NCI-H2227 (cell line): ENCODE measurements around the gene CPO.
A peak's percentile ranks its signal among the peaks of the same experiment; 100 is the strongest.
"Not testable (repeated sequence)": the region's sequence is repeated elsewhere in the genome, so short reads cannot be mapped to it uniquely, and the experiment has no call there.

Source experiments
- DNase-seq: peaks from one replicate; lab custom pipeline; 2025; ENCODE audit not compliant: unreplicated experiment; lab: John Stamatoyannopoulos, UW

The CPO gene, protein sequence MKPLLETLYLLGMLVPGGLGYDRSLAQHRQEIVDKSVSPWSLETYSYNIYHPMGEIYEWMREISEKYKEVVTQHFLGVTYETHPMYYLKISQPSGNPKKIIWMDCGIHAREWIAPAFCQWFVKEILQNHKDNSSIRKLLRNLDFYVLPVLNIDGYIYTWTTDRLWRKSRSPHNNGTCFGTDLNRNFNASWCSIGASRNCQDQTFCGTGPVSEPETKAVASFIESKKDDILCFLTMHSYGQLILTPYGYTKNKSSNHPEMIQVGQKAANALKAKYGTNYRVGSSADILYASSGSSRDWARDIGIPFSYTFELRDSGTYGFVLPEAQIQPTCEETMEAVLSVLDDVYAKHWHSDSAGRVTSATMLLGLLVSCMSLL

DNA sequence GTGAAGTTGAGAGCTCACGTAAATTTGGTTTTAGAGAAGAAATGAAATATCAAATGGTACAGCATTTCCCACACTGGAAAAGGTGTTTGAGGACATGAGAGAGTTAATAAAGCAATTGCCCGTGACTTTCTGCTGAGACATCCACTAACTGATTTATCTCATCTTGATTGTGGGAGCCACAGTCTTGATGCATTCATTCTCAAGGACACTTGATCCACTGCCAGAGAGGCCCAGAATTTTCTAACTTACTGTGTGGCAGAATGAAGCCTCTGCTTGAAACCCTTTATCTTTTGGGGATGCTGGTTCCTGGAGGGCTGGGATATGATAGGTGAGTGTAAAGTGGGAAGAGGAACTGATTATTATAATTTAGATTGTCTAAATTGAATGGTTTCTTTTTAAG lies at the start of gene CPO:
Gene CPO (plus strand): TSS at position 179 of the 400 bp plus-strand sequence. CDS start 82 bp downstream, at position 261.
- no peak for DNase-seq

DNA sequence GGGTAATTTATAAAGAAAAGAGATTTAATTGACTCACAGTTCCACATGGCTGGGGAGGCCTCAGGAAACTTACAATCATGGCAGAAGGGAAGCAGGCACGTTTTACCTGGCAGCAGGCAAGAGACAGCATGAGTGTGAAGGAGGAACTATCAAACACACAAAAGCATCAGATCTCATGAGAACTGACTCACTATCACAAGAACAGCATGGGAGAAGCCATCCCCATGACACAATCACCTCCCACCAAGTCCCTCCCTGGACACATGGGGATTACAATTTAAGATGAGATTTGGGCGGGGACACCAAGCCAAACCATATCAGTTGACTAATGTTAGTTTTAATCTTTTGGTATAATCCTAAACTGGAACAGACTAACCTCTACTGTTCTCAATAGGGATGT lies 49.1 kb upstream of the CPO start:
- DNase-seq, result no peak

DNA sequence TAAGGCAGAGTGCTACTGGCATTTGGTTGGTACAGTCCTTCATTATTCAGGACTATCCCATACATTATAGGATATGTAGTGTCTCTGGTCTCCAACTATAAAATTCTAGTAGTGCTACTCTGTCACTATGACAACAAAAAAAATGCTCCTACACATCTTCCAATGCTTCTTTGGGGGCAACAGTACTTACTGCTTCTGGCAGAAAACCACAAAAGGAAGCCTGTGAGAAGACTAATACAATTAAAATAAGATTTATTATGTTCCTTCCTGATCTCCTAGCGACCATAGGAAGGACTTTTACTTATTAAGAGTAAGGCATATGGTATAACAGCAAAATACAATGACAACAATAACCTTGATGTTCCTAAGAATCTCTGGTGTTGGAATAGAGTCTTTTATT lies 48.4 kb upstream of the CPO start:
- no peak for DNase-seq

DNA sequence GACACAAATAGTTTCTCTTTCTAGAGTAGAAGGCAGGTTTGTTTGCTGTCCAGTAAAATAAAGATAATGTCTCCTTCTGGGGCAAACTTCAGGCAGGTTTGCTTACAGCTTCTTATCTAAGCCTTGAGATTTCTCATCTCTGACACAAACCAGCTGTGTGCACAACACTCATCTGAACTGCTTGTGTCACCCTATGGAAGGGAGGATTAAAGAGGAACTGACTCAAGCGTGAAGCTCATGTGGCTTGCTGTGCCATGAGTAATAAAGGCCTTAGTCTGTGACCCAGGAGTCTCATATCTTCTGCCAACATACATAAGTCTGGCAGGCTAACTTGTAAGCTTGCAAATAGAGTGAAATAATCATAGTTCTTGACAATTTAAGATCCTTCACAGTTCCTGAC lies 24.2 kb upstream of the CPO start:
- DNase-seq, result no peak

DNA sequence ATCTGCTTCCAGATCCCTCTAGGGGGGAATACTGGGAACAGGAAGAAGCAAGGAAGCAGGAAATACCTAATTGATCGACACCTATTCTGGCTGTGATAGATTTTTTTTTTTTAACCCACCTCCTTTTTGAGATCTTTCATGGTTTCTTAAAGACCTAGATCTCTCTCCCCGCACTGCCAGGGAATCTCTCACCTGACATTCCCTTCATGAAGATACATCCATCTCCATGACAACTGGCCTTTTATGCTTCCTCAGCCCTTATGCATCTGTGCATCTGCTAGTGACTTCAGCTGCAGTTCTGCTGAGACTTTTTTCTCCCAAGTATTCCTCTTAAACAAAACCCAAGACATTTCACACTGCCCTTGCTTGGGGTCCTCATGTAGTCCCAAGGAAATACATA lies 21.1 kb upstream of the CPO start:
- DNase-seq, result peak; percentile 46

DNA sequence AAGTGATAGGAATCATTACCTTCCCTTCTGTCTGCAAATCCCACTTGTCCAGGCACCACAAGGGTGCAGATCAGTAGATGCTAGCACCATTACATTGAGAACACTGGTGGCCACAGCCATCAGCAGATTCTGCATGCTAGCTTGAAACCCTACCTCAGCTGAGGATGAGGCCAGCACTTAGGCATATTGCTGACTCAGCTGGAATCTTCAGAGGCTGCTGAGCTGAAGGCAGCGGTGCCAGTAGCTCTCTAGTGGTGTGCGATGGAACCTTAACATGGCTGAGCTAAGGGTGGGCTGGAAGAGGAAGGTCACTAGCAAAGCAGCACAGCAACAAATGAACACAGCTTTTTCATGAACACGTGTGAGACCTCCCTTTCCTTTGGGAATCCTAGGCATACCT lies 19.0 kb upstream of the CPO start:
- no peak for DNase-seq

DNA sequence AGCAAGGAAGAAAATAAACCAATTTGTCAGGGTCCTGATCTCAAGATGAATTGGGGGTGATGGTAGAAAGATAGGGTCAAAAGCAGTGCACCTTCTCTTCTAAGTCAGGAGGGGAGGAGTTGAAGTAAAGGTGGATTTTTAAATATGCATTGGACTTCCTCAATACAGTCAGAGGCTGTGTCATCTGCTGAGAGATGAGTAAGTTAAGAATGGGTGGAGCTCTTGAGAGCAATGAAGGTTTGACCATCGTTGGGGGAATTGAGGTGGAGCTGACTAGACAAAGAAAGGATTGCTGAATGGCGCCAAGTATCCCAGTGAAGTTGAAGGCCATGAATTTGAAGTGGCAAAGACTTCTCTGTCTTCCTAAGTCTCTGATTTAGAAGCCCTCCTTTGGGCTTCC lies 18.4 kb upstream of the CPO start:
- DNase-seq, result no peak

DNA sequence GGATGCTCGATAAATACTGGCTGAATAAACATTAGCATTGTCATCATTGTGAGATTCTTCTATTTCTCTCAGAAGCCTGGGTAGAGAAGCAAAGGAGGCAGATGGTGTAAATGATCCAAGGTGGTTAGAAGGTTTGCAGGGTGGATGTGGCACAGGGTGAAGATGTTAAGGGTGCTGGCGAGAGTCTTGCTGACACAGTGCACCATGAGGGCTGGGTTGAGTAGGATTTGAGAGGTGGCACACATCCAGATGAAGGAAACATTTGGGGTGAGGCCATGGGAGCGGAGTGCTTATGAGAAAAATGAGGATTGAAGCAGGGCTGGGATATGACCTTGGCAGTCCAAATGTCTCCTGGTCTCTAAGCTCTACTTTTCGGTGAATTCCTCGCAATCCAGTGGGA lies 17.8 kb upstream of the CPO start:
- DNase-seq, result no peak

DNA sequence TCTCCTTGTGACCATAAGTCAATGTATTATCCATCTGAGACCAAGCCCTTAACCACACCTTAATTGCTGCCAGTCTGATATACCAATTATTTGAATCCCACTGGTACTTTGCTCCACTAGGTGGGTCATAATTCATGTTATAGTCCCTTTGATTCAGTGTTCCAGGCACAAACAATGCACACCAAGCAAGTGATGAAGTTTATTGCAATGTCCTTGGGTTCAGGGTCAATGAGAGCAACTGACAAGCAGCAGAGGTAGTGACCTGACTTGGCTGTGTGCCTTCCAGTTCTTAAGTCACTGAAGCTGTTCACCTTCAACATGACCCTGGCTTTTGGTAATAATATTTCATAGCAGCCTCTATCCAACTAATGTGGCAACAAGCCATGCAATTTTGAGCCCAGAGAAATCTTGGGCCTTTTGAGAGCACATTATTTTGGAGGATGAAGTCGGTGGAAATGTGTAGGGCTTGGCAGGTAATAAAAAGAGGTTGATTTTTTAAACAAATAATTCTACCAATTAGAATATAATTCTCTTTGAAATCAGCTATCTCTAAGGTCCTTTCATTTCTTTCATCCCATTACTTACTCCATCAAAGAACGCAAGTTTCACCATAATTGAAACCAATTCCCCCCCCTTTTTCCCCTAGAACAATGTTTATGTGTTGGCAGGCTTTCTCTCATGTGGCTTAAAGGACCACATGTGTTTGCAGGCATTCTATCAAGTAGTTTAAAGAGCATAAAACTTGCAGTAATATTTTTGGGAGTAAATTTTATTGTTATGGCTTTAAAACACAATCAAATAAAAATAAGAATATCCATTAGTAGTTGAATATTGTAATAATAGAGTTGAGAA lies 3.1 kb upstream of the CPO start:
- DNase-seq, result no peak

DNA sequence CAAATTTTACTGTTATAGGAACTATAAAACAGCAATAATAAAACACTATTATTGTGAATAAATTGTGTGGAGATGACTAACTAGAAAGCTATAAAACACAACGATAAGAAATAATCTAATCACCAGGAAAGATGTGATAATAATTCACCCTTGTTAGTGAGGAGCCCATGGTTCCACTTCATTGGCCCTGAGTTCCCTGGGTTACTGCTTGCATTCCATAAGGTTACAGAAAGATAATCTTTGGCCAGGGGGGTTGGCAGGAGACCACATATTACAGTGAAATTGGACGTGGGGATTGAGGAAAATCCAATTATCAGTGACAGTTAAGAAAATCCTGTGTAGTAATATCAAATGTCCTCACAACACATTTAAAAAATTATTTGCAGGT lies 2.5 kb upstream of the CPO start:
- DNase-seq, result no peak

DNA sequence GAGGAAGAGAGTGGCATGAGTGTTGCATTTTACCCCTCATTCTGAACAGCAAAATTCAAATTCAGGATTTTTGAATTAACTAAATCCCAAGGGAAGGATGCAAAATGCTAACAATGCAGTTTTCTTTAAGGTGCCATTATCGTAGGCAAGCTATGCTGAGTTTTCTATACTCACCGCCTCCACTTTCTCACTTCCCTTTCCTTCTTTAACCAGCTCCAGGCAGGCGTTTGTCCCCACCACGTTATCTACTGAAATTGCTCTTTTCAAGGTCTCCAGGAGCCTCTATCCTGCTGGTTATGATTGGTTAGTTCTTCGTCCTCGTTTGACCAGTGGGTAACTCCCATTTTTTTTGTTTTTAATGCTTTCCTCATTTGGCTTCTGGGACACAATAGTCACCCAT lies 1.8 kb upstream of the CPO start:
- no peak for DNase-seq

DNA sequence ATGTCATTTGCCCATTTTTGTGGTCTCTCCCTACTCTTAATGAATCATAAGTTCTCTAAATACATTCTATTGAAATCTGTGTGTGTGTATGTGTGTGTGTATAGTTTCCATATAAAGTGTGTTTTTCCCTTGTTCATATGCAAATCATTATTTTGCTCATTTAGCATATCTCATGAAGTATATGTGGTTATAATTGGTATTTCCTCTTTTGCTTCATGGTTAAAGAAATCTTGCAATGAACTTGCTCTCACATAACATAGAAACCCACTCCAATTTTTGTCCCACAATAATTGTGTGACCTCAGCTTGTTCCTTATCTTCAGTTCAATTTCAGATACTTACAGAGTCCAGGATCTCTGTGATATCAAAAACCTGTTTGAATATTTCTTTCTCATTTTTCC lies 1.2 kb downstream of the CPO start:
- DNase-seq, result no peak

DNA sequence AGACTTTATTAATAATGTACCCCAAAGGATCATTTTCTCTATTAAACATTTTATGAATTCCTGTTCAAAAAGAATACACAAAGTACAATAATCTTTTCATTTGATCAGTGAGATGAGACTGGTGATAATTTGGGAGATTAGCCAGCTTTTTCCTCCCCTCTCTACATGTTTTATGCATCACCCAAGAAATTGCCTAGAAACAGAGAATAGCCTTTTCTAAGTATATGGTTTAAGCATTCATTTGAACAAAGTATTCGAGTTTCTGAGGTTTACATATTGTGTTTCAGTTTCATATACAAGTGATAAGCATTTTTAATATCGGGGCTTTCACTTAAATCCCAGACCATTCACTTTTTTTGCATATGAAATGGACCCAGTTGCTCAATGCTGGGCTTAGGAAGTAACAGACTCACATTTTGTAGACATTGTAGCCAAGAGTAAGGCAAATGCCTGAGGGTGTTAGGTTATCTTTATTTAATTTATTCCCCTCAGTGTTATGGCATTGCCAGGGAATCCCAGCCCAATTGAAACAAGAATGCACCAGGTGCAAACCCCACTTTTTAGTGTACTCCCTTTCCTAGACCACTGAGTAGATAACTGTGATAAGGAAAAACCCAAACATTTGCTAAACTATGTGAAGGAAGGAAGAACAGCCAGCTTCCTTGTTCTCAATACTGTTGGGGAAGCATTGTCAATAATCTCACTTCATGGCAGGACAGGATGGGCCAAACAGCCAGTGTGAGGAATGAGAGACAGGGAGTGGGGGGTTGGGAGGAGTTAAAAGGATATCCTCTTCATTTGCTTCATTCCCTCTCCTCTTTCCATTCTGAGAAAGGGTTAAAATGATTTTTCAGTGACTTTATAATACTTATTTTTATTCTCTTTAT lies 3.5 kb downstream of the CPO start:
- DNase-seq, result no peak

DNA sequence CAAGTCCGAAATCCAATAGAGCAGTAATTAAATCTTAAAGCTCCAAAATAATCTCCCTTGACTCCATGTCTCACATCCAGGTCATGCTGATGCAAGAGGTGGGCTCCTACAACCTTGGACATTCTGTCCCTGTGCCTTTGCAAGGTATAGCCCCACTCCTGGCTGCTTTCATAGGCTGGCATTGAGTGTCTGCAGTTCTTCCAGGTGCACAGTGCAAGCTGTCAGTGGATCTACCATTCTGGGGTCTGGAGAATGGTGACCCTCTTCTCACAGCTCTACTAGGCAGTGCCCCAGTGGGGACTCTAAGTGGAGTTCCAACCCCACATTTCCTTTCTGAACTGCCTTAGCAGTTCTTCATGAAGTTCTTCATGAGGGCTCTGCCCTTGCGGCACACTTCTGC lies 14.1 kb downstream of the CPO start:
- DNase-seq, result not testable (repeated sequence)

DNA sequence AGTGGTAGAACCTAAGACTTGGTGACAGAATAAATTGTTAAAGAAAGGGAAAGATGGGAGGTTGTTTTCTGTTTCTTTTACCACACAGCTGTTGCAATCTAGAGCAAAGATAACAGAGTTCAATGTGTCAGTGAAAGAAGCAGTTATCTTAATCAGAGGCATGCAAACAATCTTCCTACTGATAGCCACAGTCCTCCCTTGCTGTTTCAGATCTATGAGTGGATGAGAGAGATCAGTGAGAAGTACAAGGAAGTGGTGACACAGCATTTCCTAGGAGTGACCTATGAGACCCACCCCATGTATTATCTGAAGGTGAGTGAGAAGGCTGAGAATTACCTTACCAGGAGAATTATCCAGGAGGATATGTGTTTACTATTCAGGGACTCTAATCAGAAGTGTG lies 15.9 kb downstream of the CPO start:
- DNase-seq, result no peak

DNA sequence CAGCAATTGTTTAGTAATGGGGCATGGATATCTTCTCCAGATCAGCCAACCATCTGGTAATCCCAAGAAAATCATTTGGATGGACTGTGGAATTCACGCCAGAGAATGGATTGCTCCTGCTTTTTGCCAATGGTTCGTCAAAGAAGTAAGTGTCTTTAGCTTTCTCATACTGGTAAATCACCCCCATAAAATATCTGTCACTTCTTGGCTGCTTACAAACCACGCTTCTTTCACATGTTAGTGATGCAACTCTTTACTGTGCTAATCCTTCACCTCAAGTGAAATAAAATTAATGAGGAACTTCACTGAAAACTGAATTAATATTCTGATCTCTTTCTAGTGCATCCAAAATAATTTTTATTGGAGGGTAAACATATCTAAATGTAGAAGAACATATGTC lies 18.9 kb downstream of the CPO start:
- no peak for DNase-seq

DNA sequence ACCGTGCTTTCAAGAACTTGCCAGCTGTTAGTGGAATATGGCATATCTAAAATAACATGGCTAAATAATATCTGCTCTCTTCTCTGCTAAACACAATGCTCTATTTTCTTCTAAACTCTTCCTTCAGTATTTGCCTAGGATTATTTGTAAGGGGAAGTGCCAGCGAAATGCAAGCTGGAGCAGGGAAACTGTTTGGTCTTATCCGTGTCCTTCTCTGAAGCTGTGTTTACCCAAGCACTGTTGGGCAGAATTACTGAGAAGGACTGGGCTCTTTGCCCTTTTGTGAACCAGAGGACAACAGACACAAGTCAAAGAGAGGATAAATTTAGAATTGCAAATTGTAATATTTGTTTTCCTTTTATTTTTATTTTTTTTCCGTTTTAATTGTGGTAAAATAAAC lies 23.6 kb downstream of the CPO start:
- no peak for DNase-seq

DNA sequence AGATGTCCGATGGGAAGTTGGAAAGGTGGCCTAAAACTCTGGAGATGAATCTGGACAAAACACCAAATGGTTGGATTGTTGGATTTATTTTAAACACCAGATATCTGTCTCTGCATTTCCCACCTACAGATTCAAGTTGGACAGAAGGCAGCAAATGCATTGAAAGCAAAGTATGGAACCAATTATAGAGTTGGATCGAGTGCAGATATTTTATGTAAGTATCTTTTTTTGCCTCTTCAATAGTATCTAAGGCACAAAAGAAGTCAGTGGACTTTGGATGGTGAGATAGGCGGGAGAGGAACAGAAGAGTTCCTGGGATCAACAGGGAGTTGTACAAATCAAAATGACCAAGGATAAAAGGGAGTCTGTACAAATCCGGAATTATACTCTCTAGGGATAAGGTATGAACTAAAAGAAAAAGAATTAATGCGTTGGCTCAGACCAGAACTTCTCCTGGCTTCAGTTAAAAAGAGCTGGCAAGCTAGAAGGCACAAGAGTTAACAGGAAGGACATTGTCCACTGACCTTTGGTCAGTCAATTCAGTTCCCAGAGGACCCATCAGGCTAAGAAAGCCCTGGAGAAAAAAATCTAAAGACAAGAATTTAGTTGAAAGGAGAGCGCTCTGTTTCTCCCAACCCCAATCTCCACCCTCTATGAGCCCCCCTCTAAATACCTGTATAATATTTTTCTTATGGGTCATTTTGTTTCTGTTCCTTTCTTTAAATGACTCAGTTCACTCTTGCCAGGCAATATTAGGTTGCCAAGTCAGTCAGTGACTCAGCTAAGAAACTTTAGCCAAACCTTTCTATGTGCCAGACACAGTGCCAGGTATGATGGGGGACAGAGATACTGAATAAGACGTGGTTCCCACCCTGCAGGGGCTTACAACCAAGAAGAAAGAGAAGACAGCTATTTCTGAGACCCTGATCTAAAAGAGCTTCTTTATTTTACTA lies 29.1 kb downstream of the CPO start:
- DNase-seq, result no peak

DNA sequence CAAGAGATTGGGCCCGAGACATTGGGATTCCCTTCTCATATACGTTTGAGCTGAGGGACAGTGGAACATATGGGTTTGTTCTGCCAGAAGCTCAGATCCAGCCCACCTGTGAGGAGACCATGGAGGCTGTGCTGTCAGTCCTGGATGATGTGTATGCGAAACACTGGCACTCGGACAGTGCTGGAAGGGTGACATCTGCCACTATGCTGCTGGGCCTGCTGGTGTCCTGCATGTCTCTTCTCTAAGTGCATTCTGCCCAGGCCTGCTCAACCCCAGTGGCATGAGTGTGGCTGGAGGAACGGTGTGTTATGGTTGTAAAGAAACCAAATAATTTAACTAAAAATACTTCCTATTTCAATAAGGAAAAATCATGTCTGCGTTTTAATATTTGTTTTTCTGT lies 29.9 kb downstream of the CPO start:
- DNase-seq, result no peak

DNA sequence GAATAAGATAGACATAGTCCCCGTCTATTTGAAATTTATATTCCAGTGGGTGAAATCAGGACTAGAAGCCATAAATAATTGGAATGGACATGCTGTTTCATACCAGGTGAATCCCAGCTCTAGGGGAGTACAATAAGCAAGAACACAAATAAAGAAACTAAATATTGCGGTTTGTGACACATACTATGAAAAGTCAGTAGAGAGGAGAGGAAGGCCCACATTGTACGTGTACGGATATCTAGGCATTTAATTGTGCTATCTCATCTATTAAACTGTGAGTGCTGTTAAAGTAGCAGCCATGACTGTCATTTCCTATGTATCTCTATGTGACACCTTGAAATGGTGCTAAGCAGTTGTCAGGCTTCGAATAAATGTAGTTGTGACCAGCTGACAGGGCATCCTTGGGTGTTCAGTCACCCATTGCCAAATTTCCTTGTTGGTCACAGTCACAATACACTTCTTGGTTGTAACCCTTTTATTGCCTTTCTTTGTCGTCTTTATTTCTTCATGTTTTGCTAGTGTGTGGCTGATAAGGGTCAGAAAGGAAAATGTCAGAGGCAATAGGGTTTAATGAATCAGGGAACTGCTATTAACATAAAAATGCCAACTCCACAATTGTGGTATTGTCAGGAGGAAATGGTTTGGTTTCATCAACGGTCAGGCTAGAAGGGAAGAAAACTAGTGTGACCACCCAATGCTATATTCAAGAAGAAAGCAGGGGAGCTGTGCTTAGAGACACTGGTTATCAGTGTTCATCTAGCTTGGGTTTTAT lies 31.5 kb downstream of the CPO start:
- DNase-seq, result no peak
